IPS-18c (cell line): ENCODE results near the gene TCEANC2.

Experiments used
- H3K4me3 ChIP-seq: 2 replicates; pipeline ENCODE4 v1.7.0; 2013; ENCODE audit warnings: low read depth, mild to moderate bottlenecking, low read length, moderate library complexity; ENCODE audit not compliant: insufficient read depth
- H3K9me3 ChIP-seq: one replicate; pipeline ENCODE4 v1.6.1; 2013; ENCODE audit warnings: mild to moderate bottlenecking, low read length, moderate library complexity; ENCODE audit not compliant: control insufficient read depth, insufficient read depth

TCEANC2 gene

GRCh38 chr1:54120698-54121481, 67.5 kb downstream of the TCEANC2 start:
- H3K9me3 ChIP-seq: no peaks in the 10 kb centered on the region
- no peak overlapping the region for H3K4me3 ChIP-seq

- Histone ChIP-seq H3K9me3 (no peaks in the 10 kb centered on the region), H3K4me3 (peak overlapping the region; percentile 29)
Measured at GRCh38 chr1:54121482-54122134, 68.2 kb downstream of the TCEANC2 start.

GRCh38 chr1:54122135-54122751, 68.8 kb downstream of the TCEANC2 start:
- H3K4me3 ChIP-seq: peak overlapping the region; percentile 29
- no peaks in the 10 kb centered on the region for H3K9me3 ChIP-seq

- Histone ChIP-seq H3K9me3 (no peaks in the 10 kb centered on the region), H3K4me3 (no peak overlapping the region)
Measured at GRCh38 chr1:54122992-54123391, 69.6 kb downstream of the TCEANC2 start.

GRCh38 chr1:54124472-54124871, 71.1 kb downstream of the TCEANC2 start:
- no peaks in the 10 kb centered on the region for H3K9me3 ChIP-seq
- no peak overlapping the region for H3K4me3 ChIP-seq

- H3K4me3 ChIP-seq: no peak overlapping the region
- no peaks in the 10 kb centered on the region for H3K9me3 ChIP-seq
Measured at GRCh38 chr1:54124906-54125305, 71.5 kb downstream of the TCEANC2 start.

- H3K9me3 ChIP-seq: no peaks in the 10 kb centered on the region
Measured at GRCh38 chr1:54125386-54126070, 72.1 kb downstream of the TCEANC2 start.

GRCh38 chr1:54126271-54126815, 72.9 kb downstream of the TCEANC2 start:
- H3K9me3 ChIP-seq: no peaks in the 10 kb centered on the region

More at GRCh38 chr1:54125386-54126070, 72.1 kb downstream of the TCEANC2 start:
- no peak overlapping the region for H3K4me3 ChIP-seq

GRCh38 chr1:54127594-54128300, 74.3 kb downstream of the TCEANC2 start:
- H3K4me3 ChIP-seq: no peak overlapping the region; the same call in 1 of the 2 replicates
- H3K9me3 ChIP-seq: no peaks in the 10 kb centered on the region

More at GRCh38 chr1:54126271-54126815, 72.9 kb downstream of the TCEANC2 start:
- no peak overlapping the region for H3K4me3 ChIP-seq

GRCh38 chr1:54129858-54130257, 76.5 kb downstream of the TCEANC2 start:
- no peaks in the 10 kb centered on the region for H3K9me3 ChIP-seq
- H3K4me3 ChIP-seq: no peak overlapping the region

- H3K4me3 ChIP-seq: no peak overlapping the region
- H3K9me3 ChIP-seq: no peaks in the 10 kb centered on the region
Measured at GRCh38 chr1:54131419-54131818, 78.0 kb downstream of the TCEANC2 start.

- Histone ChIP-seq H3K4me3 (no peak overlapping the region), H3K9me3 (no peaks in the 10 kb centered on the region)
Measured at GRCh38 chr1:54132495-54132894, 79.1 kb downstream of the TCEANC2 start.

- Histone ChIP-seq H3K9me3 (no peaks in the 10 kb centered on the region), H3K4me3 (no peak overlapping the region; the same call in 1 of the 2 replicates)
Measured at GRCh38 chr1:54134295-54134694, 80.9 kb downstream of the TCEANC2 start.

- H3K9me3 ChIP-seq: no peaks in the 10 kb centered on the region
- no peak overlapping the region for H3K4me3 ChIP-seq
Measured at GRCh38 chr1:54135436-54136120, 82.2 kb downstream of the TCEANC2 start.

GRCh38 chr1:54136269-54136896, 83.0 kb downstream of the TCEANC2 start:
- no peak overlapping the region for H3K4me3 ChIP-seq

More at GRCh38 chr1:54136269-54136896, 83.0 kb downstream of the TCEANC2 start:
- H3K9me3 ChIP-seq: no peaks in the 10 kb centered on the region
